Endothelial cell of umbilical vein (primary cell): ENCODE results near the gene SSTR5.

ENCODE experiments used
- CTCF ChIP-seq, 2 donors: IDR thresholded peaks; 1 replicate in 1 of 2; 2 replicates in 1 of 2; pipeline ENCODE4 v1.5.1; 2011; ENCODE audit warnings: low read length in 2 of 2, mild to moderate bottlenecking in 2 of 2, moderate library complexity in 2 of 2, control low read depth in 1 of 2, inconsistent platforms in 1 of 2, low read depth in 1 of 2; ENCODE audit not compliant: insufficient read depth in 1 of 2; ENCODE audit errors: extremely low read depth in 1 of 2
- EZH2 ChIP-seq: IDR thresholded peaks from 2 replicates; pipeline ENCODE4 v1.6.1; 2012; ENCODE audit warnings: borderline replicate concordance, low read depth, mild to moderate bottlenecking, moderate library complexity, low read length, inconsistent platforms; ENCODE audit not compliant: severe bottlenecking
- MAX ChIP-seq: IDR thresholded peaks from 2 replicates; pipeline ENCODE4 v1.6.1; 2011; ENCODE audit not compliant: insufficient read depth, insufficient read length
- POLR2A ChIP-seq: IDR thresholded peaks from 2 replicates; pipeline ENCODE4 v1.6.1; 2012; ENCODE audit warnings: low read depth, mild to moderate bottlenecking, control low read depth, low read length

- TF ChIP-seq POLR2A = no peak
- TF ChIP-seq CTCF (IDR thresholded peaks at IDR 0.05; ENCODE audit: extremely low read depth in 1 of 2, insufficient read depth in 1 of 2, low read depth in 1 of 2, low read length in 2 of 2) = no peak
- no peak for TF ChIP-seq MAX
- no peak for TF ChIP-seq EZH2
Observed at GRCh38 chr16:1089439-1089821, 16.9 kb downstream of the SSTR5 start.
